HepG2 (cell line): ENCODE measurements around the gene COX8C. TPM values are rescaled to one million over a fixed set of nuclear protein-coding genes. Genes with fewer than 3 reads are reported as not detected.
A peak's percentile ranks its signal among the peaks of the same experiment; 100 is the strongest.

ENCODE experiments used
- CERS6 ChIP-seq: sonication (generic); formaldehyde crosslinking; IDR thresholded peaks from 2 replicates; pipeline ENCODE4 v1.5.0; 2020; ENCODE audit warnings: missing genetic modification reagents
- FLYWCH1 ChIP-seq: sonication (generic); formaldehyde crosslinking; IDR thresholded peaks from 2 replicates; pipeline ENCODE4 v1.8.1; 2023; ENCODE audit warnings: mild to moderate bottlenecking, missing genetic modification reagents
- HMGXB3 ChIP-seq: sonication (generic); formaldehyde crosslinking; IDR thresholded peaks from 2 replicates; pipeline ENCODE4 v1.4.0; 2020; ENCODE audit warnings: missing genetic modification reagents, borderline replicate concordance
- NR0B2 ChIP-seq: sonication (generic); formaldehyde crosslinking; IDR thresholded peaks from 2 replicates; pipeline ENCODE4 v1.4.0; 2020; ENCODE audit warnings: mild to moderate bottlenecking, missing genetic modification reagents
- PHF8 ChIP-seq: sonication (generic); formaldehyde crosslinking; IDR thresholded peaks from 2 replicates; pipeline ENCODE4 v1.5.0; 2020; ENCODE audit warnings: missing genetic modification reagents
- polyA plus RNA-seq, 8 experiments: library from polyadenylated mRNA; depleted of rRNA in 3 of 8; stranded (reverse) in 7 of 8; unstranded in 1 of 8; fragments of >200 nt; fragmentation: Illumina TruSeq in 4 of 8; extraction: Trizol in 4 of 8; gene quantifications; 2 replicates each; pipeline versions ENCODE4 v1.2.1 to v1.2.3, GENCODE V29; 2011 to 2016; ENCODE audit warnings: low read depth in 4 of 8, missing spikeins in 1 of 8, mixed read lengths in 1 of 8; ENCODE audit not compliant: insufficient read depth in 1 of 8
- total RNA-seq, 5 experiments: library from RNA; depleted of rRNA; stranded (reverse); fragments of >200 nt; fragmentation: Illumina TruSeq; extraction: Trizol; gene quantifications; 2 replicates each; pipeline ENCODE4 v1.2.3, GENCODE V29; 2016; ENCODE audit warnings: low read depth in 1 of 5

COX8C gene
- total and polyA plus RNA-seq, 2 of the 13 experiments (the other 11 are each of a cell fraction or from before 2014, with no cell fraction given) = not detected

- TF ChIP-seq CERS6 (CRISPR knock-in tag) = no peak
- no peak for TF ChIP-seq FLYWCH1
- 0 out of 2 replicates have a peak, but pooled peaks have one; percentile 11 for TF ChIP-seq PHF8 (CRISPR knock-in tag)
- TF ChIP-seq NR0B2 (CRISPR knock-in tag) = no peak
- no peak for TF ChIP-seq HMGXB3 (CRISPR knock-in tag)
- TF ChIP-seq, all 625 proteins: peak for 2
Observed at GRCh38 chr14:93331002-93331727, 15.8 kb upstream of the COX8C start (continued).
